ENCODE data around the gene STARD7. TPM values are rescaled to one million over a fixed set of nuclear protein-coding genes. Genes with fewer than 3 reads are reported as not detected.

STARD7 gene
- total and polyA plus RNA-seq, 2 of the 13 experiments (the other 11 are each of a cell fraction or from before 2014, with no cell fraction given): 88.2 to 300 TPM

DNA sequence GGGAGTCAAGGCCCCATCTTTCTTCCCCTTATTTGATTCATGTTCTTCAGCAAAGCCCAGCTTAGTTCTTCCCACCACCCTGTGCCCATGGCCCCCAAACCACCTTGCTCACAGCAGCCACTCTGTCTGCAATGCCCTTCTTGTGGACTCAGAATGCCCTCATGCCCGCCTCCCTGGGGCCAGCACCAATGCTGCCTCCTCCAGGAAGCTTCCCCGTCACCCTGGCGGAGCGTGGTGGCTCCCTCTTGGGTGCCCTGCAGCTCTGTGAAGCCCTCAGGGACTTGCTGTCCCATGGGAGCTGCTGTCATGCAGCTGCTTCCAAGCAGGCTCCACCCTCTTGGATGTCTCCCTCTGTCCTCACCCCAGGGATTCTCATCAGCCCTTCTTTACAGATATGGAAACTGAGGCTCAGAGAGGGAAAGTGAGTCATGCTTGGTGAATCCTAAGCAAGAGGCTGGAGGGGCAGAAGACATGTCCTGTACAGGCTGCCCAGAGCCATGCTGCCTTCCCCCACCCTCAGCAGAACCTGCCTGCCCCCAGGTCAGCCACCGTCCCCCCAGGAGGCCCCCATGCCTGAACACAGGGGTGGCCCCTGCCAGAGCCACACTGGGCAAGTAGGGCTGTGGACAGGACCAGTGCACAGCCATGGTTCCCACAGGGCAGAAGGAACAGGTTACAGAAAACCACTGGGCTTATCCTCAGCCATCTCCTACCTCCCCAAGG, 51.5 kb downstream of the STARD7 start (continued):
- TF ChIP-seq, protein P1, sequence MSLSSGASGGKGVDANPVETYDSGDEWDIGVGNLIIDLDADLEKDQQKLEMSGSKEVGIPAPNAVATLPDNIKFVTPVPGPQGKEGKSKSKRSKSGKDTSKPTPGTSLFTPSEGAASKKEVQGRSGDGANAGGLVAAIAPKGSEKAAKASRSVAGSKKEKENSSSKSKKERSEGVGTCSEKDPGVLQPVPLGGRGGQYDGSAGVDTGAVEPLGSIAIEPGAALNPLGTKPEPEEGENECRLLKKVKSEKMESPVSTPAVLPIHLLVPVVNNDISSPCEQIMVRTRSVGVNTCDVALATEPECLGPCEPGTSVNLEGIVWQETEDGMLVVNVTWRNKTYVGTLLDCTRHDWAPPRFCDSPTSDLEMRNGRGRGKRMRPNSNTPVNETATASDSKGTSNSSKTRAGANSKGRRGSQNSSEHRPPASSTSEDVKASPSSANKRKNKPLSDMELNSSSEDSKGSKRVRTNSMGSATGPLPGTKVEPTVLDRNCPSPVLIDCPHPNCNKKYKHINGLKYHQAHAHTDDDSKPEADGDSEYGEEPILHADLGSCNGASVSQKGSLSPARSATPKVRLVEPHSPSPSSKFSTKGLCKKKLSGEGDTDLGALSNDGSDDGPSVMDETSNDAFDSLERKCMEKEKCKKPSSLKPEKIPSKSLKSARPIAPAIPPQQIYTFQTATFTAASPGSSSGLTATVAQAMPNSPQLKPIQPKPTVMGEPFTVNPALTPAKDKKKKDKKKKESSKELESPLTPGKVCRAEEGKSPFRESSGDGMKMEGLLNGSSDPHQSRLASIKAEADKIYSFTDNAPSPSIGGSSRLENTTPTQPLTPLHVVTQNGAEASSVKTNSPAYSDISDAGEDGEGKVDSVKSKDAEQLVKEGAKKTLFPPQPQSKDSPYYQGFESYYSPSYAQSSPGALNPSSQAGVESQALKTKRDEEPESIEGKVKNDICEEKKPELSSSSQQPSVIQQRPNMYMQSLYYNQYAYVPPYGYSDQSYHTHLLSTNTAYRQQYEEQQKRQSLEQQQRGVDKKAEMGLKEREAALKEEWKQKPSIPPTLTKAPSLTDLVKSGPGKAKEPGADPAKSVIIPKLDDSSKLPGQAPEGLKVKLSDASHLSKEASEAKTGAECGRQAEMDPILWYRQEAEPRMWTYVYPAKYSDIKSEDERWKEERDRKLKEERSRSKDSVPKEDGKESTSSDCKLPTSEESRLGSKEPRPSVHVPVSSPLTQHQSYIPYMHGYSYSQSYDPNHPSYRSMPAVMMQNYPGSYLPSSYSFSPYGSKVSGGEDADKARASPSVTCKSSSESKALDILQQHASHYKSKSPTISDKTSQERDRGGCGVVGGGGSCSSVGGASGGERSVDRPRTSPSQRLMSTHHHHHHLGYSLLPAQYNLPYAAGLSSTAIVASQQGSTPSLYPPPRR (CRISPR knock-in tag; IDR thresholded peaks at IDR 0.05; ENCODE audit: borderline replicate concordance): no peak
- TF ChIP-seq RXRB (CRISPR knock-in tag; IDR thresholded peaks at IDR 0.05; ENCODE audit: borderline replicate concordance) (no peak), MAZ (IDR thresholded peaks at IDR 0.05; ENCODE audit: borderline replicate concordance, low read depth, low read length) (no peak), MAZ (CRISPR knock-in tag; IDR thresholded peaks at IDR 0.05; ENCODE audit: low read depth) (no peak), ZNF749 (CRISPR knock-in tag; IDR thresholded peaks at IDR 0.05; ENCODE audit: borderline replicate concordance) (no peak)

DNA sequence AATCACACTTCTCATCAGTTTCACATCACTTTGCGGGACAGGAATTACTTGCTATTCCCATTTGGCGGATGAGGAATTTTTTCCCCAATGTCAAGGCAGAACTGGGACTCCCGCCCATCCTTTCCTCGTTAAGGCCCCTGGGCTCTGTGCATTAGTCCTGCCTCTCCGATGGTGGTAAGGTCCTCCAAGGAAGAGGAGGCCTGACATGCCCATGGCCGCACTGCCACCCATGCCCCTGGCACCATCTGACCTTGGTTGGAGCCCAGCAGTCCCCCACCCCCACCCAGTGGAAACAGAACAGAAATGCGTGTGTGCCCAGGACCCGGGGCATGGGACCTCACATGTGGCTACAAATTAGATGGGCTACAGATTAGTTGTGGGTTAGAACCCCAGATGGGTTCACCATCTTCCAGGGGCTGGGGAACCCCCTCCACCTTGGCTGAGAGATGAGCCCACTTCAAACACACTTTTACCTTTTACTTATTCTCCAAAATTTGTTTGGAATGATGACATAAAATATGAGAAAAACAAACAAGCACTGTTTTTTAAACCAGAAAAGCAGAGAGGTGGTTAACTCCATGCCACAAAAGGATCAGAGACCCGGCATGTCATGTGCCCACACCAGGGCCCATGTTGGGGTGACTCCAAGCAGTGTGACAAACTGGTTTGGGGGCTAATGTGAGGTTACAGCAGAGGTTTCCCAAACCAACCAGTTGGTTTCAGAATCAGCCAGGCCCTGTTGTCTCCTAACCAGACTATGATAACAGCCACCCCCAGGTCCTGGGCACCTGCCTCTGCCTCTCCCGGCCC, 52.4 kb downstream of the STARD7 start:
- intact Hi-C loops (cut with micrococcal nuclease; ENCODE audit: unreplicated experiment): no loop called here
- H3K4me2 ChIP-seq (ENCODE audit: low read depth, low read length): no peak overlapping the region
- in situ Hi-C loops (cut with HindIII; ENCODE audit: extremely low pct_ligation_motif_present, low pct_unique_long_range_greater_than_20kb): no loop called here
- no peak overlapping the region for H3K4me3 ChIP-seq (replicated peaks in 1 of 3; ENCODE audit: insufficient read depth in 1 of 3, low read depth in 2 of 3, low read length in 3 of 3)
- DNase-seq (ENCODE audit: low spot score) (no peak), FAIRE-seq (no peak), ATAC-seq (no peak)
- no peak overlapping the region for H3K9ac ChIP-seq (ENCODE audit: insufficient read depth, low read depth, low read length)
- no peak overlapping the region for H3K27ac ChIP-seq (ENCODE audit: extremely low read length, insufficient read depth, low read length)
- H3K36me3 ChIP-seq (replicated peaks in 1 of 2; ENCODE audit: control insufficient read depth in 1 of 2, insufficient read depth in 2 of 2, low read length in 2 of 2): no peaks in the 10 kb centered on the region
- WGBS (ENCODE audit: low lambda C conversion rate): 34% methylated on average over 10 of the region's 10 CpGs
- no peaks in the 10 kb centered on the region for H3K9me3 ChIP-seq (ENCODE audit: low read length)
- ChIA-PET CTCF (ENCODE audit: low intra/inter-chr PET ratio, low total read pairs) (no interaction called here), POLR2A (no interaction called here)
- H3K4me1 ChIP-seq (ENCODE audit: insufficient read depth, low read length): no peaks in the 10 kb centered on the region
- H3K79me2 ChIP-seq (ENCODE audit: insufficient read depth, low read length): no peaks in the 10 kb centered on the region
- H3K27me3 ChIP-seq (ENCODE audit: control insufficient read depth in 1 of 2, insufficient read depth in 2 of 2, low read length in 2 of 2): peaks cover 15 to 70% of the 10 kb centered on the region in 2 experiments
- BruUV-seq (replicated peaks): no TSS peak
- no peak overlapping the region for H2AFZ ChIP-seq (ENCODE audit: low read length)
- no peaks in the 10 kb centered on the region for H4K20me1 ChIP-seq (ENCODE audit: insufficient read depth, low read length)
- TF ChIP-seq ZFP90 (CRISPR knock-in tag; IDR thresholded peaks at IDR 0.05; ENCODE audit: borderline replicate concordance) (no peak), SALL1 (CRISPR knock-in tag; IDR thresholded peaks at IDR 0.05) (no peak), KDM5B (CRISPR knock-in tag; IDR thresholded peaks at IDR 0.05; ENCODE audit: borderline replicate concordance) (no peak), ZNF235 (CRISPR knock-in tag; IDR thresholded peaks at IDR 0.05; ENCODE audit: borderline replicate concordance) (no peak), KLF16 (CRISPR knock-in tag; IDR thresholded peaks at IDR 0.05) (no peak), SPEN (CRISPR knock-in tag; IDR thresholded peaks at IDR 0.05; ENCODE audit: low read depth) (no peak), ZNF354B (CRISPR knock-in tag; IDR thresholded peaks at IDR 0.05) (no peak)
- TF ChIP-seq, protein P2, sequence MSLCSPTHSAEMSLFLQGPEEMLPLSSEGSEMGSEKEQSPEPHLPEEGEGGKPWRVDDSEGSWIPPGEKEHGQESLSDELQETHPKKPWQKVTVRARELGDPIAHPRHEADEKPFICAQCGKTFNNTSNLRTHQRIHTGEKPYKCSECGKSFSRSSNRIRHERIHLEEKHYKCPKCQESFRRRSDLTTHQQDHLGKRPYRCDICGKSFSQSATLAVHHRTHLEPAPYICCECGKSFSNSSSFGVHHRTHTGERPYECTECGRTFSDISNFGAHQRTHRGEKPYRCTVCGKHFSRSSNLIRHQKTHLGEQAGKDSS (CRISPR knock-in tag; IDR thresholded peaks at IDR 0.05; ENCODE audit: borderline replicate concordance, low read depth): no peak
- TF ChIP-seq, protein P3, sequence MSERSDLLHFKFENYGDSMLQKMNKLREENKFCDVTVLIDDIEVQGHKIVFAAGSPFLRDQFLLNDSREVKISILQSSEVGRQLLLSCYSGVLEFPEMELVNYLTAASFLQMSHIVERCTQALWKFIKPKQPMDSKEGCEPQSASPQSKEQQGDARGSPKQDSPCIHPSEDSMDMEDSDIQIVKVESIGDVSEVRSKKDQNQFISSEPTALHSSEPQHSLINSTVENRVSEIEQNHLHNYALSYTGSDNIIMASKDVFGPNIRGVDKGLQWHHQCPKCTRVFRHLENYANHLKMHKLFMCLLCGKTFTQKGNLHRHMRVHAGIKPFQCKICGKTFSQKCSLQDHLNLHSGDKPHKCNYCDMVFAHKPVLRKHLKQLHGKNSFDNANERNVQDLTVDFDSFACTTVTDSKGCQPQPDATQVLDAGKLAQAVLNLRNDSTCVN (CRISPR knock-in tag; IDR thresholded peaks at IDR 0.05; ENCODE audit: borderline replicate concordance): no peak
